Measurements from ENCODE around the gene NAGS.

Gene NAGS

GRCh38 chr17:43975898-43976297, 28.5 kb upstream of the NAGS start:
- Histone ChIP-seq H3K4me1 (ENCODE audit: insufficient read depth, low read length) (peaks cover 4% of the 10 kb centered on the region), H3K9me3 (ENCODE audit: low read length) (no peaks in the 10 kb centered on the region), H3K27me3 (ENCODE audit: insufficient read depth, low read length) (peaks cover 11% of the 10 kb centered on the region), H3K4me3 (ENCODE audit: low read length) (no peak overlapping the region), H3K36me3 (ENCODE audit: insufficient read depth, low read length) (no peaks in the 10 kb centered on the region), H2AFZ (ENCODE audit: low read depth, low read length) (no peak overlapping the region)

- peaks cover 16% of the 10 kb centered on the region for H3K27me3 ChIP-seq (ENCODE audit: insufficient read depth, low read length)
- H2AFZ ChIP-seq (ENCODE audit: low read depth, low read length), result no peak overlapping the region
- no peaks in the 10 kb centered on the region for H3K9me3 ChIP-seq (ENCODE audit: low read length)
- peaks cover 4% of the 10 kb centered on the region for H3K4me1 ChIP-seq (ENCODE audit: insufficient read depth, low read length)
- H3K36me3 ChIP-seq (ENCODE audit: insufficient read depth, low read length), result no peaks in the 10 kb centered on the region
- no peak overlapping the region for H3K4me3 ChIP-seq (ENCODE audit: low read length)
Measured at GRCh38 chr17:43976963-43977837, 27.2 kb upstream of the NAGS start.

DNA sequence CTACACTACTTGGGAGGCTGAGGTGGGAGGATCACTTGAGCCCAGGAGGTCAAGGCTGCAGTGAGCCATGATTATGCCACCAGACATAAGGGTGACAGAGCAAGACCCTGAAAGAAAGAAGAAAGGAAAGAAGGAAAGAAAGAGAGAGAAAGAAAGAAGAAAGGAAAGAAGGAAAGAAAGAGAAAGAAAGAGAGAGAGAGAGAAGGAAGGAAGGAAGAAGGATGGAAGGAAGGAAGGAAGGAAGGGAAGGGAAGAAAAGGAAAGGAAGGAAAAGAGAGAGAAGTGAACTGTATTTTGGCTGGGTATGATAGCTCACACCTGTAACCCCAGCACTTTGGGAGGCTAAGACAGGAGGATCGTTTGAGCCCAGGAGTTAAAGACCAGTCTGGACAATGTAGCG, 26.3 kb upstream of the NAGS start:
- Histone ChIP-seq H3K4me3 (ENCODE audit: low read length) (no peak overlapping the region), H3K4me1 (ENCODE audit: insufficient read depth, low read length) (peaks cover 4% of the 10 kb centered on the region), H2AFZ (ENCODE audit: low read depth, low read length) (no peak overlapping the region), H3K36me3 (ENCODE audit: insufficient read depth, low read length) (no peaks in the 10 kb centered on the region), H3K27me3 (ENCODE audit: insufficient read depth, low read length) (peaks cover 25% of the 10 kb centered on the region), H3K9me3 (ENCODE audit: low read length) (no peaks in the 10 kb centered on the region)

- peaks cover 4% of the 10 kb centered on the region for H3K4me1 ChIP-seq (ENCODE audit: insufficient read depth, low read length)
- peaks cover 35% of the 10 kb centered on the region for H3K27me3 ChIP-seq (ENCODE audit: insufficient read depth, low read length)
Measured at GRCh38 chr17:43979011-43979410, 25.4 kb upstream of the NAGS start.

GRCh38 chr17:43979671-43980070, 24.8 kb upstream of the NAGS start:
- no peaks in the 10 kb centered on the region for H3K36me3 ChIP-seq (ENCODE audit: insufficient read depth, low read length)
- no peaks in the 10 kb centered on the region for H3K9me3 ChIP-seq (ENCODE audit: low read length)
- H3K27me3 ChIP-seq (ENCODE audit: insufficient read depth, low read length), result peaks cover 41% of the 10 kb centered on the region
- no peak overlapping the region for H2AFZ ChIP-seq (ENCODE audit: low read depth, low read length)
- H3K4me3 ChIP-seq (ENCODE audit: low read length), result no peak overlapping the region
- peaks cover 3% of the 10 kb centered on the region for H3K4me1 ChIP-seq (ENCODE audit: insufficient read depth, low read length)

More at GRCh38 chr17:43979011-43979410, 25.4 kb upstream of the NAGS start:
- H3K36me3 ChIP-seq (ENCODE audit: insufficient read depth, low read length), result no peaks in the 10 kb centered on the region
- H2AFZ ChIP-seq (ENCODE audit: low read depth, low read length), result no peak overlapping the region
- H3K4me3 ChIP-seq (ENCODE audit: low read length), result no peak overlapping the region
- H3K9me3 ChIP-seq (ENCODE audit: low read length), result no peaks in the 10 kb centered on the region

DNA sequence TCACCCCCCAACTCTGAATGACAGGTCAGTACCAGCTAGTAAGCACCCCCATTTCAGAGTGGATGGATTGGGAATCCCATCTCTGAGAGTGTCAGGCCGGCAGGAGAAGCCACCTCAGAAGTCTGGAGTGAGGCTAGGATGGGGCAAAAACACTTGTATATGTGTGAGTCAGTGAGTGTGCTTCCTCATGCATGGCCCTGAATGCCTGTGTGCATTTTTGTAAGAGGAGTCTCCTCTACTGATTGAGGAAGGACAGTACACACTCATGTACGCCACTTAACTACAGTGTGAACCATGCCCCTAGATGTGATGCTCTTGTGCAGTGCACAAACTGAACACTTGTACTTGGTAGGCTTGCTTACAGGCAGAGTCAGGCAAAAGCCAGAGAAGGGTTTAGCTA, 22.3 kb upstream of the NAGS start:
- Histone ChIP-seq H3K4me1 (ENCODE audit: insufficient read depth, low read length) (no peaks in the 10 kb centered on the region), H3K4me3 (ENCODE audit: low read length) (no peak overlapping the region), H3K36me3 (ENCODE audit: insufficient read depth, low read length) (no peaks in the 10 kb centered on the region), H3K9me3 (ENCODE audit: low read length) (no peaks in the 10 kb centered on the region), H3K27me3 (ENCODE audit: insufficient read depth, low read length) (peaks cover 55% of the 10 kb centered on the region), H2AFZ (ENCODE audit: low read depth, low read length) (no peak overlapping the region)

- H3K9me3 ChIP-seq (ENCODE audit: low read length), result no peaks in the 10 kb centered on the region
- peaks cover 54% of the 10 kb centered on the region for H3K27me3 ChIP-seq (ENCODE audit: insufficient read depth, low read length)
Measured at GRCh38 chr17:43983196-43983514, 21.3 kb upstream of the NAGS start.

DNA sequence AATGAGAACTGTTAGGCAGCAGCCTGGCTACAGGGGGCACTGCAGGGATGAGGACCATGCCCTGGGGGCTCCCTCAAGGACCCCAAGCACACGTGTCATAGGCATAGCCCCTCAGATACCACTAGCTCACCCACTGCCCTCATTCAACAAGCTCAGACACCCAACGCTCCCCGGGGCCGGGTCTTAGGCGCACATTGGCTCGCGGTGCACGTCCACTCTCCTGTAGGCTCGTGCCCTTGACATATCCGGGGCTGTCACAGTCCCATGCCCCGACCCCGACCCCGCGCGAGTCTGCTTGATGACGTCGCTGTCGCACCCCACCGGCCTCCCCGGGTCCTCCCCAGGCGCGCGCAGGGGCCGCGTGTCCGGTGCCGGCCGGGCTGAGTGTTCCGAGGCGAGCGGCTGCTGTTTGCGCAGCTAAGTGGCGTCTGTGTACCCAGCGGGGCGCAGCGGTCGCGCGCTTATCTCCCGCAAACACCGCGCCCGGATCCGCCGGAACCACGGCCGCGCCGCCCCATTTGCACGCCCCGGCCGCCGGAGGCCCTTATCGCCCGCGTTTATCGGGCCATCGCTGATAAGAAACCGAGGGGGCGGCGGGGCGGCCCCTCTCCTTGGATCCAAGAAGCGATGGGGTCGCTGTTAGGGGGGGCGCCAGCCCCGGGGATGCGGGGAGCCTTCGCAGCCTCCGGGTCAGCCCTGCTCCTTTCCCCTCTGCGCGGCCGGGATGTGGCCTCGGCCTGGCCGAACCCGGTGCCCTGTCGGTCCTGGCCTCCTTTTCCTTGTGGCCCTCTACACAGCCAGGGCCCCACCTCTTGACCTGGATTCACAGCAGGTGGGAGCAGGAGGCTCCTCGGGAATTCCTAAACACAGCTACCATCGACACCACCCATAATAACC, 20.7 kb upstream of the NAGS start:
- H3K27me3 ChIP-seq (ENCODE audit: insufficient read depth, low read length), result peaks cover 49% of the 10 kb centered on the region
- no peaks in the 10 kb centered on the region for H3K4me1 ChIP-seq (ENCODE audit: insufficient read depth, low read length)
- peak overlapping the region; percentile 15 for H3K4me3 ChIP-seq (ENCODE audit: low read length)

More at GRCh38 chr17:43983196-43983514, 21.3 kb upstream of the NAGS start:
- Histone ChIP-seq H3K4me3 (ENCODE audit: low read length) (no peak overlapping the region), H3K4me1 (ENCODE audit: insufficient read depth, low read length) (no peaks in the 10 kb centered on the region), H3K36me3 (ENCODE audit: insufficient read depth, low read length) (no peaks in the 10 kb centered on the region), H2AFZ (ENCODE audit: low read depth, low read length) (no peak overlapping the region)

GRCh38 chr17:43984521-43984920, 19.9 kb upstream of the NAGS start:
- Histone ChIP-seq H3K4me1 (ENCODE audit: insufficient read depth, low read length) (no peaks in the 10 kb centered on the region), H3K4me3 (ENCODE audit: low read length) (no peak overlapping the region), H3K27me3 (ENCODE audit: insufficient read depth, low read length) (peaks cover 48% of the 10 kb centered on the region), H3K9me3 (ENCODE audit: low read length) (no peaks in the 10 kb centered on the region), H3K36me3 (ENCODE audit: insufficient read depth, low read length) (no peaks in the 10 kb centered on the region), H2AFZ (ENCODE audit: low read depth, low read length) (no peak overlapping the region)

More for the DNA sequence above, 20.7 kb upstream of the NAGS start:
- Histone ChIP-seq H2AFZ (ENCODE audit: low read depth, low read length) (peak overlapping the region; percentile 31), H3K36me3 (ENCODE audit: insufficient read depth, low read length) (no peaks in the 10 kb centered on the region), H3K9me3 (ENCODE audit: low read length) (no peaks in the 10 kb centered on the region)

DNA sequence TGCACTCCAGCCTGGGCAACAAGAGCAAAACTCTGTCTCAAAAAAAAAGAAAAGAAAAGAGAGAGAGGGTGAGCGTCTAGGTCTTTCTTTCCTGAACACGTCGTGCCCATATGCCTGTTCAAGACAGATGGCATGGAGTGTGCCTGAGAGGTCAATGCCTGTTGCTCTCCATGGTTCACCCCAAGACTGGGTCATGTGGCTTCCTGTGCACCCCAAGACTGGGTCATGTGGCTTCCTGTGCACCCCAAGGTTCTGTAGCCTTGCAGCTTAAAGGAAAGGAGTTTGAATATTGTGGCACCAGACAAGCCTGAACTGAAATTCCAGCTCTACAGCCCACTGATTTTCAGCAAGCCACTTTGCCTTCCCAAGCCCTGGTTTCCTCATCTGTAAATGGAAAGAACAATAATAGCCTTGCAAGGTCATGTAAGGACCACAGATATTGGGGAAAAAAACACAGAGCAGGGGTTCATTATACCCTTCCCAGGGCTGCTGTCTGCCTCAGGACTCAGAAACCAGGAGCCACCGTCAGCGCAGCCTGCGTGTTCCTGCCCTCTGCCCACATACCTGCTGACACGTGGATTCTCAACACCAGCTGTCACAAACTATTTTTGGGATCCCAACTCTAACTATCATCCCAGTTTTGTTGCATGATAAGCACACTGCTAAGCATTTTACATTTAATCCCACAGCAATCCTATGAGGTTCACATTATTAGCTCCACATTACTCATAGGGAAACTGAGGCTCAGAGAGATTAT, 18.0 kb upstream of the NAGS start:
- Histone ChIP-seq H3K4me3 (ENCODE audit: low read length) (no peak overlapping the region), H2AFZ (ENCODE audit: low read depth, low read length) (no peak overlapping the region), H3K4me1 (ENCODE audit: insufficient read depth, low read length) (no peaks in the 10 kb centered on the region), H3K36me3 (ENCODE audit: insufficient read depth, low read length) (no peaks in the 10 kb centered on the region), H3K27me3 (ENCODE audit: insufficient read depth, low read length) (peaks cover 48% of the 10 kb centered on the region), H3K9me3 (ENCODE audit: low read length) (no peaks in the 10 kb centered on the region)

DNA sequence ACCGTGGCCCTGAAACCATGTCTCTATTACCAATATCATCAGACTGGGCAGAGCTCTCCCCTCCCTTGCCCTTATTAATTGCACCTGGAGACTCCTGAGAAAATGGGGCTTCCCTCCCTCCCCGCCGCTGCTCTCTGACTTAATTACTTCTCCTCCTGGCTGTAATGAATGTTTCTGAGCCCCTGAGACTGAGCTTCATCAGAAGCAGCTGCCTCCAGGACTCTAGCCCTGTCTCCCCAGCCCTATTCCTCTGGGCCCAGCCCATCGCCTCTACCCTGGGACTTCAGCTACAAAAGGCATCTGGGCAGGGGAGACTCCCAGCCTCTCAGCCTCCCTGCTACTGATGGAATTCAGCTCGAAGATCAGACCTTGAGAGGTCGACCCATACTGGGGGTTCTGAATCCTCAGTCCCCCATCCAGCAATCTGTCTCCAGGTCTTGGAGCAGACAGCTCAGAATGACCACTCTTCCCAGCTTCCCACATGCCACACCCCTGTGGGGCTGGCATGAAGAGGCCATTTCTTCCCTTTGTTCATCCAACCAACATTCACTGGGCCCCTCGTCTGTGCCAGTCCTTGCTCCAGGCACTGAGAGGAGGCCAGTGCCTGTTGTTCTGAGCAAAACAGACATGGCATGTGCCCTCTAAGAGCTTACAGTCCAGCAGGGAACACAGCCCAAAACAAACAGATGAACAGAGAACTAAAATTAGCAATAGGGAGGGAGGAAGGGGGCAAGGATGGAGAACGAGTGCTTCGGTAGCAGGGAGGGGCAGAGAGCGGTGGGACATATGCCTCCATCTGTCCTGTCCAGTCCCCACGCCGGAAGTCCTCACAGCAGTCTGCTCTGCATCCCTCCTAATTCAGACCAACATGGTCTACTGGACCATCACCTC, 17.0 kb upstream of the NAGS start:
- Histone ChIP-seq H2AFZ (ENCODE audit: low read depth, low read length) (no peak overlapping the region), H3K4me3 (ENCODE audit: low read length) (no peak overlapping the region), H3K27me3 (ENCODE audit: insufficient read depth, low read length) (peaks cover 41% of the 10 kb centered on the region), H3K9me3 (ENCODE audit: low read length) (no peaks in the 10 kb centered on the region), H3K36me3 (ENCODE audit: insufficient read depth, low read length) (no peaks in the 10 kb centered on the region), H3K4me1 (ENCODE audit: insufficient read depth, low read length) (no peaks in the 10 kb centered on the region)

DNA sequence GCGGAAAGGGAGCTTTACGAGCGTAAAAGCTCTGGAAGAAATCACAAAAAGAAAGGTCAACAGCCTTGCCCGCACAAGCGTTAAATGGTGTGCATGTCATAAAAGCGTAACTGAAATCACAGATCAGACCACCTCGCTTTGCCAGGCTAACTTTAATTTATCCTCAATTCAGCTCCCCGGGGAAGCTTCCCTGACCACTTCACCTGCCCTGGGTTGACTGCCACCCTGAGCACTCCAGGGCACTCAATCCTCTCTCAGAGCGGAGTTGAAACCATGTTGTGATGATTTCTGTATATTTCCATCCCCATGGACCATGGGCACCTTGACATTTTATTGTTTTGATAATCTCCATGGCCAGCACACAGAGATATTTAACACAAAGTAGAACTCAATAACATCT, 16.1 kb upstream of the NAGS start:
- H3K27me3 ChIP-seq (ENCODE audit: insufficient read depth, low read length), result peaks cover 32% of the 10 kb centered on the region
- H3K9me3 ChIP-seq (ENCODE audit: low read length), result no peaks in the 10 kb centered on the region
- no peak overlapping the region for H2AFZ ChIP-seq (ENCODE audit: low read depth, low read length)
- H3K4me1 ChIP-seq (ENCODE audit: insufficient read depth, low read length), result no peaks in the 10 kb centered on the region
- H3K36me3 ChIP-seq (ENCODE audit: insufficient read depth, low read length), result no peaks in the 10 kb centered on the region
- H3K4me3 ChIP-seq (ENCODE audit: low read length), result no peak overlapping the region
